Thymus (tissue), 11 donors: ENCODE results near the gene SLC24A3. TPM values are rescaled to one million over a fixed set of nuclear protein-coding genes. Genes with fewer than 3 reads are reported as not detected.

Experiments used
- DNase-seq, 9 donors: peaks; one replicate each; pipeline ENCODE4 v3.0.0-alpha.2; 2013; ENCODE audit warnings: low spot score in 9 of 9, low read depth in 6 of 9, missing footprints in 1 of 9
- H3K27ac ChIP-seq, 2 donors: one replicate each; pipeline ENCODE4 v1.5.1; 2013; ENCODE audit warnings: control low read depth in 1 of 2, low read depth in 1 of 2, low read length in 1 of 2, mild to moderate bottlenecking in 1 of 2, moderate library complexity in 1 of 2
- H3K27me3 ChIP-seq, 2 donors: one replicate each; pipeline ENCODE4 v1.5.1; 2013; ENCODE audit warnings: low read length in 1 of 2; ENCODE audit not compliant: control insufficient read depth in 2 of 2, insufficient read depth in 1 of 2
- H3K36me3 ChIP-seq, 2 donors: one replicate each; pipeline ENCODE4 v1.5.1; 2013; ENCODE audit warnings: low read length in 1 of 2, mild to moderate bottlenecking in 1 of 2, moderate library complexity in 1 of 2; ENCODE audit not compliant: control insufficient read depth in 2 of 2, insufficient read depth in 2 of 2
- H3K4me1 ChIP-seq, 2 donors: one replicate each; pipeline ENCODE4 v1.5.1; 2013; ENCODE audit warnings: low read length in 2 of 2; ENCODE audit not compliant: control insufficient read depth in 2 of 2, insufficient read depth in 2 of 2
- H3K4me3 ChIP-seq, 2 donors: one replicate each; pipeline ENCODE4 v1.5.1; 2013; ENCODE audit warnings: low read length in 2 of 2, control low read depth in 1 of 2, mild to moderate bottlenecking in 1 of 2
- H3K9me3 ChIP-seq, 2 donors: one replicate each; pipeline ENCODE4 v1.5.1; 2013; ENCODE audit warnings: low read length in 1 of 2, mild to moderate bottlenecking in 1 of 2; ENCODE audit not compliant: control insufficient read depth in 2 of 2, insufficient read depth in 1 of 2
- WGBS: extraction: QIAGEN DNeasy Blood & Tissue Kit; methylation state at CpG from one replicate; pipeline ENCODE4 v1.1.7; 2013; 5-methylcytosine and 5-hydroxymethylcytosine counted together
- polyA plus RNA-seq: library from polyadenylated mRNA; stranded (reverse); fragments of 200-250 nt; gene quantifications from one replicate; pipeline ENCODE4 v1.2.3, GENCODE V29; 2013
- total RNA-seq: library from RNA; stranded (reverse); fragments of 120-200 nt; gene quantifications from one replicate; pipeline ENCODE4 v1.2.4, GENCODE V29; 2013
- donor health status: healthy.

The SLC24A3 gene
- total and polyA plus RNA-seq, 2 donors, result 0.99 to 2.1 TPM

DNA sequence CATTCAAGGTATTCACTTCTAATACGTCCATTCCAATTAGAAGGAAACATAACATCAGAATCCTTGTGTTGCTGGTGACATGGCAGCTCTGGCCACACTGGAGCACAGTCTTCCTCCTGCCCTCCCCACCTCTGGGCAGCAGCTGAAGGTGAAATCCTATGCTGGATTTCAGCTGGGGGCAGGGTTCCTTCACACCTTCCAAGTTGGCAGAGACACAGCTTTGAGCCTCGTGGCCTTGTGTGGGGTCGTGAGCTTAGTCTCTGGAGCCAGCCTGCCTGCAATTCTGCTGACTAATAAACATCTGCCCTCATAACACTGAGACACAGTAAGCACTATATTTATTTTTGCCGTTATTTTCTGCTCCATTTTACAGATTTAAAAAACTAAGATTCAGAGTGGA is 326.7 kb downstream of the SLC24A3 start:
- H3K9me3 ChIP-seq, result no peaks in the 10 kb centered on the region
- peaks cover 0 to 7% of the 10 kb centered on the region in 2 donors for H3K4me1 ChIP-seq
- DNase-seq, result no peak
- H3K4me3 ChIP-seq, result no peak overlapping the region
- H3K27me3 ChIP-seq, result no peaks in the 10 kb centered on the region
- no peak overlapping the region for H3K27ac ChIP-seq
- WGBS, result 69% methylated on average over 4 of the region's 4 CpGs
- no peaks in the 10 kb centered on the region for H3K36me3 ChIP-seq

- Histone ChIP-seq H3K4me1 (peaks cover 0 to 7% of the 10 kb centered on the region in 2 donors), H3K27me3 (no peaks in the 10 kb centered on the region), H3K9me3 (no peaks in the 10 kb centered on the region), H3K36me3 (no peaks in the 10 kb centered on the region), H3K27ac (no peak overlapping the region), H3K4me3 (no peak overlapping the region)
- DNase-seq, result peak in 4 of 9 donors; percentile 14 to 58 (median 26)
- 64% methylated on average over 7 of the region's 7 CpGs for WGBS
Measured at GRCh38 chr20:19540392-19540791, 327.9 kb downstream of the SLC24A3 start.

GRCh38 chr20:19543101-19543500 is 330.7 kb downstream of the SLC24A3 start:
- Histone ChIP-seq H3K4me3 (no peak overlapping the region), H3K4me1 (peaks cover 0 to 7% of the 10 kb centered on the region in 2 donors), H3K36me3 (no peaks in the 10 kb centered on the region), H3K9me3 (no peaks in the 10 kb centered on the region), H3K27ac (no peak overlapping the region), H3K27me3 (no peaks in the 10 kb centered on the region)
- DNase-seq, result peak in 1 of 9 donors; percentile 29
- 81% methylated on average over 6 of the region's 6 CpGs for WGBS

DNA sequence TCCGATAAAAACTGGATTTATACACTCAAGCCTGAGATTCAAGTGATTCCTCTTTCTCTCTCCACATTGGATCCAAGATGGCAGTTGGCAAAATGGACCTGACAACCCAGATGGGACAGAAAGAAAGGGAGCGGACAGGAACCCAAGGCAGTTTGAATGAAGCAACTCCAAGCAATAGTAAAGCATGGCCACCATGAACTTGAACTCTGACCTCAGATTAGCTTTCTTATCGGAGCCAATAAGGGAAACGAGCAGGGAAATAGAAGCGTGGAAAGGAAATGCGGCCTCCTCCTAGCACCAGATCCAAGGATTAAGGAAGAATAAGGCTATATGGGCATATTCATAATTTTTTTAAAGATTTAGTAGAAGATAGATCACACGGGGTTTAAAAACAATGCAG is 332.2 kb downstream of the SLC24A3 start:
- Histone ChIP-seq H3K4me1 (peaks cover 0 to 7% of the 10 kb centered on the region in 2 donors), H3K27ac (no peak overlapping the region), H3K27me3 (no peaks in the 10 kb centered on the region), H3K36me3 (no peaks in the 10 kb centered on the region), H3K4me3 (no peak overlapping the region), H3K9me3 (no peaks in the 10 kb centered on the region)
- WGBS, result 98% methylated on average over 7 of the region's 7 CpGs
- no peak for DNase-seq

DNA sequence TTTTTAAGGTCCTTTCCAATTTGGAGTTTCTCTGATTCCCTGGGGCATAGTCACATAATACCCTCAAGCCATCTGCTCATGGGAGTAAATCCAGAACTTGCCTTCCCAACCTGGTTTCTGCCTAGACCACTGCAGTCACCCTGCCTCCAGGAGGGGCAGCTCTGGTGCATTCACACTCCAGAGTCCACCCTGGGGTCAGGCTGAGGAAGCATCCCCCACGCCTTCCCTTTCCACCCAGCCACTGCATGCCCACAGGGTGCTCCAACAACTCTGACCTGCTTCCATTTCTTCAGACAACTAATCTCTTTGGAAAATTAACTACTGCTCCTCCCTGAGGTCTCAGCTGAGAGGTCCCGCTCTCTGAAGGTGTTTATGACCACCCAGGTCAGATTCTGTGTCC is 334.2 kb downstream of the SLC24A3 start:
- H3K27ac ChIP-seq, result no peak overlapping the region
- H3K27me3 ChIP-seq, result no peaks in the 10 kb centered on the region
- H3K4me3 ChIP-seq, result no peak overlapping the region
- H3K4me1 ChIP-seq, result peaks cover 0 to 3% of the 10 kb centered on the region in 2 donors
- no peaks in the 10 kb centered on the region for H3K9me3 ChIP-seq
- no peak for DNase-seq
- H3K36me3 ChIP-seq, result no peaks in the 10 kb centered on the region
- WGBS, result 96% methylated on average over 2 of the region's 2 CpGs

DNA sequence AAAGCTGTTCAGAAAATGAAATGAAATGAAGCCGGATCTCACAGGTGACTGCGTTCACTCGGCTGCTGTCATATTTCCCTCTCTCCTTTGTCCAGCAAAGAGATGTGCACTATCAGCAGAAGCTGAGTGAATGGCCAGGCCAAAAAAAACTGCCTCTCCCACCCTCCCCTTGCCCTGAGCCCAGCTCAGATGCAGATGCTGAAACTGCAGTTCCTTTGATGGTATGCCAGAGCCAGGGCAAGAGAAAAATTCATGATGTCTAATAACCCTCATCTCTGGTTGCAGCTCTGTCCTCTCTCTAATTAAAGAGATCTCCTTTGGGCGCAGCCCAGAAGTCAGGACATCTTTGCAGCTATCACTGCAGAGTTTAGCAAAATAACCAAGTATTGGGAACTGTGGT is 335.1 kb downstream of the SLC24A3 start:
- H3K9me3 ChIP-seq, result no peaks in the 10 kb centered on the region
- H3K4me3 ChIP-seq, result no peak overlapping the region
- no peak overlapping the region for H3K27ac ChIP-seq
- H3K36me3 ChIP-seq, result no peaks in the 10 kb centered on the region
- DNase-seq, result no peak
- peaks cover 0 to 12% of the 10 kb centered on the region in 2 donors for H3K4me1 ChIP-seq
- no peaks in the 10 kb centered on the region for H3K27me3 ChIP-seq
- WGBS, result 72% methylated on average over 4 of the region's 4 CpGs

GRCh38 chr20:19549896-19550295 is 337.5 kb downstream of the SLC24A3 start:
- Histone ChIP-seq H3K27ac (no peak overlapping the region), H3K4me1 (peaks cover 0 to 16% of the 10 kb centered on the region in 2 donors), H3K9me3 (no peaks in the 10 kb centered on the region), H3K27me3 (no peaks in the 10 kb centered on the region), H3K4me3 (no peak overlapping the region), H3K36me3 (no peaks in the 10 kb centered on the region)
- DNase-seq, result no peak

- no peaks in the 10 kb centered on the region for H3K9me3 ChIP-seq
- WGBS, result 54% methylated on average over 9 of the region's 9 CpGs
- DNase-seq, result peak in 2 of 9 donors; percentile 11 to 30
- peaks cover 0 to 16% of the 10 kb centered on the region in 2 donors for H3K4me1 ChIP-seq
- H3K27me3 ChIP-seq, result no peaks in the 10 kb centered on the region
- no peaks in the 10 kb centered on the region for H3K36me3 ChIP-seq
- H3K4me3 ChIP-seq, result no peak overlapping the region
- H3K27ac ChIP-seq, result peak overlapping the region in 1 of 2 donors; percentile 56
Measured at GRCh38 chr20:19552221-19553180, 340.1 kb downstream of the SLC24A3 start.

DNA sequence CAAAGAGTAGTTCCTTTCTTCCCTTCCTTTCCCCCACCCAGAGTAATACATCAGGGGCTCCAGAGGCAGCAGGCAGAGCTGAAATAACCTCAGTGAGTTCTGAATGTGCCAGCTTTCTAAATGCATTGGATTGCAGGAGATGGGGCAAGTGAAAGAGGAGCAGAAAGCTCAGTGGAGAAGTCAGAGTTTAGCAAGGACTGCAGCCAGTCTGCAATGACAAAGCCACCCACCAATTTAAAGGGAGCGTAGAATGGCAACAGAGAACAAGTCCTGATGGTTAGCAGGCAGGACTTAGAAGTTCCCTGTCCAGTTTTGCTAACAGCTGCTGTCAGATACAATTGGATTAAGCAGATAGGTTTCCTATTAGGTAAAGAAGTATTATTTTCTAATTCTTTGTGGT is 342.2 kb downstream of the SLC24A3 start:
- Histone ChIP-seq H3K36me3 (no peaks in the 10 kb centered on the region), H3K4me1 (peaks cover 0 to 16% of the 10 kb centered on the region in 2 donors), H3K9me3 (no peaks in the 10 kb centered on the region), H3K4me3 (no peak overlapping the region), H3K27me3 (no peaks in the 10 kb centered on the region), H3K27ac (no peak overlapping the region)
- WGBS, result 94% methylated on average over 1 of the region's 1 CpG
- no peak for DNase-seq
